BJ (cell line): ENCODE measurements around the gene MEOX1. TPM values are rescaled to one million over a fixed set of nuclear protein-coding genes. Genes with fewer than 3 reads are reported as not detected.

Experiments
- CTCF ChIA-PET: fragments of 350-600 bp; formaldehyde crosslinking; extraction: SDS; loops from one replicate; lab custom pipeline; 2021; ENCODE audit warnings: antibody characterized with exemption, inconsistent platforms; lab: Yijun Ruan, JAX
- POLR2A ChIA-PET: fragments of 300-600 bp; sonication (Branson Sonifier 250); formaldehyde crosslinking; extraction: SDS; loops from one replicate; lab custom pipeline; 2021; ENCODE audit warnings: antibody characterized with exemption; lab: Charles Lee
- DNase-seq: peaks from one replicate; pipeline ENCODE4 v3.0.0-alpha.2; 2011; ENCODE audit warnings: low read depth
- H3K27me3 ChIP-seq: 2 replicates; pipeline ENCODE4 v1.6.0; 2011; ENCODE audit warnings: low read length; ENCODE audit not compliant: control insufficient read depth, insufficient read depth
- H3K36me3 ChIP-seq: 2 replicates; pipeline ENCODE4 v1.5.1; 2011; ENCODE audit warnings: low read length; ENCODE audit not compliant: control insufficient read depth, insufficient read depth
- H3K4me3 ChIP-seq: 2 replicates; pipeline ENCODE4 v1.5.1; 2011; ENCODE audit warnings: low read depth, mild to moderate bottlenecking, control low read depth, low read length
- CTCF ChIP-seq: IDR thresholded peaks from 2 replicates; pipeline ENCODE4 v1.5.1; 2011; ENCODE audit warnings: low read depth, mild to moderate bottlenecking, control low read depth, inconsistent platforms, low read length, moderate library complexity; ENCODE audit not compliant: insufficient read depth
- polyA plus RNA-seq: library from polyadenylated mRNA; depleted of rRNA; stranded (reverse); fragments of >200 nt; gene quantifications from 2 replicates; pipeline ENCODE4 v1.2.3, GENCODE V29; 2011

Gene MEOX1
- polyA plus RNA-seq, 1 experiment, result not detected

DNA sequence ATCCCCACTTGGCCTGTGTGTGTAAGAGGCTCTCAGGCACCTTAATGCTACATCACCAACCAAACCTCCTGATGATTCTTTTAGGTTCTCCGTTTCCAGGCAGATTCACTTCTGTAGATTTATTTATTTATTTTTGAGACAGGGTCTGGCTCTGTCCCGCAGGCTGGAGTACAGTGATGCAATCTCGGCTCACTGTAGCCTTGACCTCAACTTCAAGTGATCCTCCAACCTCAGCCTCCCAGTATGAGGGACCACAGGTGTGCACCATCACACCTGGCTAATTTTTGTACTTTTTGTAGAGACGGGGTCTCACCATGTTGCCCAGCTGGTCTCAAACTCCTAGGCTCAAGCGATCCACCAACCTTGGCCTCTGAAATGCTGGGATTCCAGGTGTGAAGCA is 12.7 kb upstream of the MEOX1 start:
- CTCF ChIA-PET, result interaction anchor here (0.7 to 2.5 kb wide), 29 partner anchors 8 to 193 kb away, joined by 3 to 20 read pairs (median 6); no protein-coding TSS in a partner anchor
- H3K36me3 ChIP-seq, result no peaks in the 10 kb centered on the region
- TF ChIP-seq CTCF, result no peak
- no peak overlapping the region for H3K4me3 ChIP-seq
- POLR2A ChIA-PET, result no interaction called here
- no peak for DNase-seq
- no peaks in the 10 kb centered on the region; the same call in 1 of the 2 replicates for H3K27me3 ChIP-seq

GRCh38 chr17:43673516-43674323 is 12.0 kb upstream of the MEOX1 start:
- no peaks in the 10 kb centered on the region for H3K36me3 ChIP-seq

DNA sequence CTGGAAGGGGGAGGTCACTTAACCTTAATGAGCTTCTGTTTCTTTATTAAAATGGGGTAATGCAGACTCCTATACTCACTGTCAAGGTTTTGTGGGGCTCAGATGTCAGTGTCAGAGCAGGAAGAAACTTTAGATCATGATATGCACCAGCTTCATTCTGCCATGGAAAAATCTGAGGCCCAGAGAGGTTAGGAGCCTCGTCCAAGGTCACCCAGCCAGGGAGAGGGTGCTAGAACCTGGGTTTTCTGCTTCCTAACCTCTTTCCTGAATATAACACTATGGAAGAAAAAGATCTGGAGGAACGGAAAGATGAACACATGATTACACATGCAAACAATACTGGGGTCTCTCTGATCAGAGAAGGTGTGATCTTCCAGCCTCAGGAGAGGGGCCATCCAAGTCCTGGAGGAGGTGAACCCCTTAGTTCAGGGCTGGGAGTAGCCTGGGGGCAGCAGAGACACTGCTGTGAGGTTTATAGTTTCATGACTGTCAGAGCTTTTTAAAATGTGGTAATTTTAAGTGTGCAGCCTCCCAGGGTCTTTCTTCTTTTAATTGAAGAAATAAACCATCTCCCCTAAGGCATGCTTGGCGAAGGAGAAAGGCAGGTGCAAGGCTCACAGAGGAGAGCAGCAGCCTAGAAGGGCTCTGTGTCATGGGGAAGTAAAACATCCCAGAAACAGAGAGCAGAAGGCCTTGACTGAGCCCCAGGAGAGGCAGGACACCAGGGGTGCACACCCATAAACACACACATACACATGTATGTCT is 10.2 kb upstream of the MEOX1 start:
- Histone ChIP-seq H3K27me3 (no peaks in the 10 kb centered on the region), H3K36me3 (no peaks in the 10 kb centered on the region), H3K4me3 (no peak overlapping the region)
- DNase-seq, result no peak
- no peak for TF ChIP-seq CTCF
- CTCF ChIA-PET, result interaction anchor here (1.1 to 2.5 kb wide), 3 partner anchors 38 to 188 kb away, joined by 3 to 9 read pairs (median 9); partner anchors contain the start of gene DHX8
- POLR2A ChIA-PET, result no interaction called here

More at GRCh38 chr17:43673516-43674323, 12.0 kb upstream of the MEOX1 start:
- CTCF ChIA-PET, result interaction anchor here (0.7 to 2.5 kb wide), 34 partner anchors 9 to 238 kb away, joined by 3 to 20 read pairs (median 5); no protein-coding TSS in a partner anchor
- DNase-seq, result no peak
- TF ChIP-seq CTCF, result peak; percentile 96
- H3K4me3 ChIP-seq, result no peak overlapping the region
- POLR2A ChIA-PET, result no interaction called here
- no peaks in the 10 kb centered on the region for H3K27me3 ChIP-seq

DNA sequence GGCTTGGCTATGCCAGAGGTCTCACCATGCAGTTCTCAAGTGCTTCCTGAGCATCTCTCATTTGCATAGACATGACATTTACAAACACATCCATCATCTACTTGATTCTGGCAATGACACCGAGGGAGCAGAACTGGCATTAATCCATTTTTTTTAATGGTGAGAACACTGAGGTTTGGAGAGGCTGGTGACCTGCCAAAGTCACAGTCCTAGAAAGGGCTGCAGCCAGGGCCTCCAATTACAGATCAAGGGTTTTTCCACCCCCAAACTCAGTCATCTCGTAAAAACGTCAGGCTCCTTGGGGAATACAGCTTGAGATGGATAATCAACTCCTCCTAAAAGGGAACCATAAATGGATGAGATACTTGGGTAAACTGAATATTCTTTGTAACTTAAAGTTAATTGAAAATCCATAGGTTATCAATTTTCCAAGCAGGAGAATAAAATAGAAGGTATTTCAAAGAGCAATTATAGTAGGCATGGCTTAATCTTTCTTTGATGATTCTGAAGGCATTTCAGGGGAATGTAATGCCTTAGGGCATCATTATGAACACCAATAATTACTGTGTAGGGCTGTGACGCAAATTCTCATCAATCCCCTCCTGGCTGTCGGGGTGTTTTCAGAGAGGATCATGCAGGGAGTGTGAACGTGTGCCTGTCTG is 9.4 kb upstream of the MEOX1 start:
- H3K4me3 ChIP-seq, result no peak overlapping the region
- CTCF ChIA-PET, result interaction anchor here (0.7 to 1.1 kb wide), 2 partner anchors 187 to 736 kb away, joined by 3 read pairs; partner anchors contain the start of gene DHX8
- no peaks in the 10 kb centered on the region for H3K27me3 ChIP-seq
- no peak for DNase-seq
- TF ChIP-seq CTCF, result no peak
- no peaks in the 10 kb centered on the region for H3K36me3 ChIP-seq
- POLR2A ChIA-PET, result no interaction called here
